ENCODE results near the gene EFHD2. TPM values are rescaled to one million over a fixed set of nuclear protein-coding genes. Genes with fewer than 3 reads are reported as not detected.
A peak's percentile ranks its signal among the peaks of the same experiment; 100 is the strongest.
"Not testable (repeated sequence)": the region's sequence is repeated elsewhere in the genome, so short reads cannot be mapped to it uniquely, and the experiment has no call there.

Gene EFHD2
- 10 to 100 TPM; 44.6 to 90.4 TPM for total RNA-seq

- H3K36me3 Mint-ChIP-seq (ENCODE audit: low read depth) = peaks cover 24% of the 10 kb centered on the region
- ATAC-seq (replicated peaks) = peak; percentile 85
- peak within 1 kb of the TSS; percentile 95 for H3K4me3 Mint-ChIP-seq
- H3K27ac Mint-ChIP-seq = peak within 1 kb of the TSS; percentile 89
- no peaks in the 10 kb centered on the region for H3K27me3 Mint-ChIP-seq
- H3K4me1 Mint-ChIP-seq = peaks cover 19% of the 10 kb centered on the region
- H3K9me3 Mint-ChIP-seq = no peaks in the 10 kb centered on the region
These were observed at the start of gene EFHD2 for GRCh38 chr1:15409388-15410222. TSS of gene EFHD2 (plus strand) at chr1:15409888. CDS start at chr1:15409972, 84 bp downstream.

- no peak overlapping the region for H3K4me3 Mint-ChIP-seq
- no peaks in the 10 kb centered on the region for H3K36me3 Mint-ChIP-seq (ENCODE audit: low read depth)
- ATAC-seq (replicated peaks) = no peak
- no peaks in the 10 kb centered on the region for H3K4me1 Mint-ChIP-seq
- no peaks in the 10 kb centered on the region for H3K9me3 Mint-ChIP-seq
- no peak overlapping the region for H3K27ac Mint-ChIP-seq
- no peaks in the 10 kb centered on the region for H3K27me3 Mint-ChIP-seq
These were observed 49.0 kb upstream of the EFHD2 start for GRCh38 chr1:15360700-15361099.

GRCh38 chr1:15362096-15362736, 47.5 kb upstream of the EFHD2 start:
- Mint-ChIP-seq H3K36me3 (ENCODE audit: low read depth) (no peaks in the 10 kb centered on the region), H3K9me3 (no peaks in the 10 kb centered on the region)

GRCh38 chr1:15362737-15363128, 47.0 kb upstream of the EFHD2 start:
- Mint-ChIP-seq H3K9me3 (no peaks in the 10 kb centered on the region), H3K27ac (no peak overlapping the region), H3K36me3 (ENCODE audit: low read depth) (no peaks in the 10 kb centered on the region), H3K4me3 (no peak overlapping the region), H3K4me1 (no peaks in the 10 kb centered on the region), H3K27me3 (peaks cover 4% of the 10 kb centered on the region)
- no peak for ATAC-seq (replicated peaks)

More at GRCh38 chr1:15362096-15362736, 47.5 kb upstream of the EFHD2 start:
- Mint-ChIP-seq H3K4me1 (no peaks in the 10 kb centered on the region), H3K27me3 (peaks cover 4% of the 10 kb centered on the region), H3K4me3 (no peak overlapping the region), H3K27ac (no peak overlapping the region)
- ATAC-seq (replicated peaks) = no peak

- Mint-ChIP-seq H3K27ac (no peak overlapping the region), H3K36me3 (ENCODE audit: low read depth) (no peaks in the 10 kb centered on the region), H3K27me3 (peaks cover 4% of the 10 kb centered on the region), H3K4me1 (no peaks in the 10 kb centered on the region), H3K9me3 (no peaks in the 10 kb centered on the region), H3K4me3 (no peak overlapping the region)
- no peak for ATAC-seq (replicated peaks)
These were observed 44.9 kb upstream of the EFHD2 start for GRCh38 chr1:15364740-15365139.

GRCh38 chr1:15368888-15369287, 40.8 kb upstream of the EFHD2 start:
- Mint-ChIP-seq H3K4me1 (no peaks in the 10 kb centered on the region), H3K9me3 (no peaks in the 10 kb centered on the region), H3K27ac (no peak overlapping the region)

GRCh38 chr1:15370268-15370667, 39.4 kb upstream of the EFHD2 start:
- Mint-ChIP-seq H3K9me3 (no peaks in the 10 kb centered on the region), H3K27me3 (peaks cover 10% of the 10 kb centered on the region)
- ATAC-seq (replicated peaks) = no peak

More at GRCh38 chr1:15368888-15369287, 40.8 kb upstream of the EFHD2 start:
- no peaks in the 10 kb centered on the region for H3K36me3 Mint-ChIP-seq (ENCODE audit: low read depth)
- ATAC-seq (replicated peaks) = no peak
- no peak overlapping the region for H3K4me3 Mint-ChIP-seq
- H3K27me3 Mint-ChIP-seq = peaks cover 10% of the 10 kb centered on the region

GRCh38 chr1:15370781-15371520, 38.7 kb upstream of the EFHD2 start:
- Mint-ChIP-seq H3K9me3 (no peaks in the 10 kb centered on the region), H3K27ac (no peak overlapping the region), H3K4me1 (no peaks in the 10 kb centered on the region), H3K36me3 (ENCODE audit: low read depth) (no peaks in the 10 kb centered on the region), H3K27me3 (peaks cover 10% of the 10 kb centered on the region), H3K4me3 (no peak overlapping the region)
- no peak for ATAC-seq (replicated peaks)

More at GRCh38 chr1:15370268-15370667, 39.4 kb upstream of the EFHD2 start:
- Mint-ChIP-seq H3K4me3 (no peak overlapping the region), H3K4me1 (no peaks in the 10 kb centered on the region), H3K36me3 (ENCODE audit: low read depth) (no peaks in the 10 kb centered on the region), H3K27ac (no peak overlapping the region)

GRCh38 chr1:15371610-15372545, 37.8 kb upstream of the EFHD2 start:
- no peak for ATAC-seq (replicated peaks)
- H3K4me3 Mint-ChIP-seq = no peak overlapping the region
- peaks cover 6% of the 10 kb centered on the region for H3K27me3 Mint-ChIP-seq
- no peaks in the 10 kb centered on the region for H3K4me1 Mint-ChIP-seq
- no peaks in the 10 kb centered on the region for H3K36me3 Mint-ChIP-seq (ENCODE audit: low read depth)
- H3K9me3 Mint-ChIP-seq = no peaks in the 10 kb centered on the region
- no peak overlapping the region for H3K27ac Mint-ChIP-seq

GRCh38 chr1:15378729-15379128, 31.0 kb upstream of the EFHD2 start:
- no peak for ATAC-seq (replicated peaks)
- no peaks in the 10 kb centered on the region for H3K4me1 Mint-ChIP-seq
- no peaks in the 10 kb centered on the region for H3K27me3 Mint-ChIP-seq
- no peak overlapping the region for H3K27ac Mint-ChIP-seq
- H3K36me3 Mint-ChIP-seq (ENCODE audit: low read depth) = no peaks in the 10 kb centered on the region
- no peak overlapping the region for H3K4me3 Mint-ChIP-seq
- H3K9me3 Mint-ChIP-seq = no peaks in the 10 kb centered on the region

- not testable (repeated sequence) for ATAC-seq (replicated peaks); H3K36me3 Mint-ChIP-seq (ENCODE audit: low read depth); H3K4me1 Mint-ChIP-seq; H3K27ac Mint-ChIP-seq; H3K9me3 Mint-ChIP-seq; H3K27me3 Mint-ChIP-seq; H3K4me3 Mint-ChIP-seq
These were observed 30.5 kb upstream of the EFHD2 start for GRCh38 chr1:15379151-15379550.

GRCh38 chr1:15380601-15381508, 28.8 kb upstream of the EFHD2 start:
- no peak for ATAC-seq (replicated peaks)

GRCh38 chr1:15381805-15382204, 27.9 kb upstream of the EFHD2 start:
- H3K9me3 Mint-ChIP-seq = no peaks in the 10 kb centered on the region
- no peaks in the 10 kb centered on the region for H3K36me3 Mint-ChIP-seq (ENCODE audit: low read depth)
- no peak overlapping the region for H3K27ac Mint-ChIP-seq
- H3K27me3 Mint-ChIP-seq = peaks cover 5% of the 10 kb centered on the region
- H3K4me3 Mint-ChIP-seq = no peak overlapping the region
- ATAC-seq (replicated peaks) = no peak
- H3K4me1 Mint-ChIP-seq = no peaks in the 10 kb centered on the region

More at GRCh38 chr1:15380601-15381508, 28.8 kb upstream of the EFHD2 start:
- Mint-ChIP-seq H3K27ac (no peak overlapping the region), H3K4me3 (no peak overlapping the region), H3K9me3 (no peaks in the 10 kb centered on the region), H3K4me1 (no peaks in the 10 kb centered on the region), H3K27me3 (peaks cover 4% of the 10 kb centered on the region), H3K36me3 (ENCODE audit: low read depth) (no peaks in the 10 kb centered on the region)

All from activated T-helper 17 cell treated with anti-CD3 and anti-CD28 coated beads, Interleukin-2, amount 50 U/mL, for 72 hours (primary cell).